HepG2 (cell line): ENCODE measurements around the gene GJB2. TPM values are rescaled to one million over a fixed set of nuclear protein-coding genes. Genes with fewer than 3 reads are reported as not detected.

Source experiments
- ATAC-seq: fragments of 200-7000 bp; cut with Tn5 transposase; 3 replicates; pipeline ENCODE4 v1.9.1; 2020; ENCODE audit warnings: mild to moderate bottlenecking, moderate library complexity
- BruUV-seq: library from RNA; stranded (reverse); fragments of 400-500 nt; replicated peaks from 2 replicates; lab custom pipeline; 2021; lab: Mats Ljungman, UMichigan
- CTCF ChIA-PET: fragments of 300-600 bp; formaldehyde crosslinking; extraction: SDS; loops from one replicate; lab custom pipeline; 2021; ENCODE audit warnings: low total read pairs, inconsistent platforms, low intra/inter-chr PET ratio; lab: Yijun Ruan, JAX
- POLR2A ChIA-PET: fragments of 350-600 bp; sonication (Branson Sonifier 250); formaldehyde crosslinking; loops from one replicate; lab custom pipeline; 2020; ENCODE audit warnings: antibody characterized with exemption, inconsistent platforms; lab: Yijun Ruan, JAX
- DNase-seq: peaks from one replicate; pipeline ENCODE4 v3.0.0-alpha.2; 2015; ENCODE audit warnings: low spot score
- FAIRE-seq: peaks from 3 replicates; lab custom pipeline; 2011; peaks lifted over from hg19 to GRCh38; lab: Jason Lieb, UNC
- H2AFZ ChIP-seq: one replicate; pipeline ENCODE4 v1.6.1; 2011; ENCODE audit warnings: low read length, inconsistent platforms
- H3K27ac ChIP-seq: fragments of 300-600 bp; 3 replicates; pipeline ENCODE4 v1.8.0; 2011; ENCODE audit warnings: mixed run types, mild to moderate bottlenecking, mixed read lengths, low read length, inconsistent platforms; ENCODE audit not compliant: insufficient read depth; ENCODE audit errors: extremely low read length
- H3K27me3 ChIP-seq, 2 experiments: fragments of 200-600 bp in 1 of 2; 2 replicates in 1 of 2; 3 replicates in 1 of 2; pipeline versions ENCODE4 v1.6.0 to v1.8.0; 2011; ENCODE audit warnings: low read length in 2 of 2, mild to moderate bottlenecking in 2 of 2, moderate library complexity in 2 of 2, inconsistent platforms in 1 of 2; ENCODE audit not compliant: insufficient read depth in 2 of 2, control insufficient read depth in 1 of 2
- H3K36me3 ChIP-seq, 2 experiments: fragments of 200-600 bp in 1 of 2; replicated peaks in 1 of 2; 2 replicates in 1 of 2; 3 replicates in 1 of 2; pipeline versions ENCODE4 v1.5.1 to v1.8.0; 2011; ENCODE audit warnings: low read length in 2 of 2, inconsistent platforms in 1 of 2; ENCODE audit not compliant: insufficient read depth in 2 of 2, control insufficient read depth in 1 of 2
- H3K4me1 ChIP-seq: 2 replicates; pipeline ENCODE4 v1.5.1; 2012; ENCODE audit warnings: low read length, inconsistent platforms; ENCODE audit not compliant: insufficient read depth
- H3K4me2 ChIP-seq: 2 replicates; pipeline ENCODE4 v1.6.0; 2011; ENCODE audit warnings: low read depth, low read length, inconsistent platforms
- H3K4me3 ChIP-seq, 3 experiments: fragments of 200-600 bp in 1 of 3; sonication (generic), shearing (Covaris generic) in 1 of 3; replicated peaks in 1 of 3; 2 replicates each; pipeline ENCODE4 v1.5.1; 2011 to 2016; ENCODE audit warnings: low read length in 3 of 3, inconsistent platforms in 2 of 3, low read depth in 2 of 3, mild to moderate bottlenecking in 2 of 3, control low read depth in 1 of 3, mixed read lengths in 1 of 3; ENCODE audit not compliant: insufficient read depth in 1 of 3
- H3K79me2 ChIP-seq: one replicate; pipeline ENCODE4 v1.6.1; 2011; ENCODE audit warnings: low read length, inconsistent platforms; ENCODE audit not compliant: insufficient read depth
- H3K9ac ChIP-seq: 2 replicates; pipeline ENCODE4 v1.6.0; 2011; ENCODE audit warnings: mild to moderate bottlenecking, low read depth, low read length, inconsistent platforms; ENCODE audit not compliant: insufficient read depth
- H3K9me3 ChIP-seq: 2 replicates; pipeline ENCODE4 v1.5.1; 2012; ENCODE audit warnings: mild to moderate bottlenecking, low read length
- H4K20me1 ChIP-seq: 2 replicates; pipeline ENCODE4 v1.6.0; 2011; ENCODE audit warnings: inconsistent platforms, mild to moderate bottlenecking, low read length, moderate library complexity; ENCODE audit not compliant: insufficient read depth
- AGO1 ChIP-seq: fragments of 200-400 bp; formaldehyde crosslinking; IDR thresholded peaks from 2 replicates; pipeline ENCODE4 v1.6.1; 2017; ENCODE audit warnings: mild to moderate bottlenecking, low read depth, low read length, moderate library complexity; ENCODE audit not compliant: poor library complexity, severe bottlenecking
- ETV5 ChIP-seq: IDR thresholded peaks from 2 replicates; pipeline ENCODE4 v1.6.1; 2018; ENCODE audit warnings: missing biosample characterization, missing genetic modification reagents, inconsistent platforms, borderline replicate concordance
- GPN1 ChIP-seq: sonication (generic); formaldehyde crosslinking; IDR thresholded peaks from 2 replicates; pipeline ENCODE4 v1.5.1; 2020; ENCODE audit warnings: missing genetic modification reagents, borderline replicate concordance
- HNRNPH1 ChIP-seq: fragments of 200-400 bp; formaldehyde crosslinking; optimal IDR thresholded peaks from 2 replicates; pipeline ENCODE3; 2017; ENCODE audit warnings: mild to moderate bottlenecking, low read depth, low read length
- HNRNPUL1 ChIP-seq: fragments of 200-400 bp; formaldehyde crosslinking; IDR thresholded peaks from 2 replicates; pipeline ENCODE4 v1.6.1; 2017; ENCODE audit warnings: low read depth, mild to moderate bottlenecking, low read length, moderate library complexity
- IRF1 ChIP-seq: sonication (generic); formaldehyde crosslinking; IDR thresholded peaks from 2 replicates; pipeline ENCODE4 v1.4.0; 2020; ENCODE audit warnings: low read depth, mild to moderate bottlenecking, missing genetic modification reagents
- NCOA2 ChIP-seq: sonication (generic); formaldehyde crosslinking; IDR thresholded peaks from 2 replicates; pipeline ENCODE4 v1.8.0; 2022; ENCODE audit warnings: inconsistent platforms
- NCOR1 ChIP-seq: fragments of 200-600 bp; sonication (generic); IDR thresholded peaks from 2 replicates; pipeline ENCODE4 v1.7.0; 2017; ENCODE audit warnings: antibody characterized with exemption, low read length, borderline replicate concordance
- PPARG ChIP-seq: conservative IDR thresholded peaks from 2 replicates; pipeline ENCODE4 v1.6.1; 2016; ENCODE audit warnings: missing biosample characterization, missing genetic modification reagents
- SAFB2 ChIP-seq: sonication (generic); formaldehyde crosslinking; IDR thresholded peaks from 2 replicates; pipeline ENCODE4 v1.5.1; 2020; ENCODE audit warnings: missing genetic modification reagents, low read depth, mild to moderate bottlenecking, borderline replicate concordance
- SMAD1 ChIP-seq: sonication (generic); formaldehyde crosslinking; IDR thresholded peaks from 2 replicates; pipeline ENCODE4 v1.4.0; 2020; ENCODE audit warnings: missing genetic modification reagents, low read depth, mild to moderate bottlenecking, borderline replicate concordance
- SP2 ChIP-seq: sonication (generic); formaldehyde crosslinking; IDR thresholded peaks from 2 replicates; pipeline ENCODE4 v1.5.1; 2020; ENCODE audit warnings: mild to moderate bottlenecking, missing genetic modification reagents
- THAP7 ChIP-seq: sonication (generic); formaldehyde crosslinking; IDR thresholded peaks from 2 replicates; pipeline ENCODE4 v1.8.1; 2023; ENCODE audit warnings: mild to moderate bottlenecking, missing genetic modification reagents
- ZBTB2 ChIP-seq: sonication (generic); formaldehyde crosslinking; IDR thresholded peaks from 2 replicates; pipeline ENCODE4 v1.8.0; 2022; ENCODE audit warnings: low read depth, missing genetic modification reagents
- ZFAT ChIP-seq: sonication (generic); formaldehyde crosslinking; conservative IDR thresholded peaks from 2 replicates; pipeline ENCODE4 v1.8.1; 2023; ENCODE audit warnings: missing genetic modification reagents, inconsistent platforms
- ZFP91 ChIP-seq: sonication (generic); formaldehyde crosslinking; IDR thresholded peaks from 2 replicates; pipeline ENCODE4 v1.9.0; 2022; ENCODE audit warnings: missing genetic modification reagents, mild to moderate bottlenecking, borderline replicate concordance
- ZNF331 ChIP-seq: sonication (generic); formaldehyde crosslinking; IDR thresholded peaks from 2 replicates; pipeline ENCODE4 v1.4.0; 2020; ENCODE audit warnings: missing genetic modification reagents
- ZNF580 ChIP-seq: IDR thresholded peaks from 2 replicates; pipeline ENCODE4 v1.6.1; 2016; ENCODE audit warnings: low read depth, borderline replicate concordance
- ZNF766 ChIP-seq: sonication (generic); formaldehyde crosslinking; IDR thresholded peaks from 2 replicates; pipeline ENCODE4 v1.5.0; 2020; ENCODE audit warnings: missing genetic modification reagents, borderline replicate concordance
- ZSCAN25 ChIP-seq: sonication (generic); formaldehyde crosslinking; IDR thresholded peaks from 2 replicates; pipeline ENCODE4 v1.8.0; 2022; ENCODE audit warnings: mild to moderate bottlenecking, missing genetic modification reagents
- WGBS: methylation state at CpG from one replicate; pipeline ENCODE4 v1.1.6; 2017; ENCODE audit warnings: low lambda C conversion rate; 5-methylcytosine and 5-hydroxymethylcytosine counted together
- in situ Hi-C: cut with HindIII; loops from 2 replicates; pipeline ENCODE4 v1.10.0; 2017; ENCODE audit warnings: low pct_unique_long_range_greater_than_20kb; ENCODE audit not compliant: extremely low pct_ligation_motif_present
- intact Hi-C: fragments of 100-400 bp; cut with micrococcal nuclease; formaldehyde crosslinking; loops from one replicate; pipeline ENCODE4 v1.10.0; 2022; ENCODE audit not compliant: unreplicated experiment
- polyA plus RNA-seq, 8 experiments: library from polyadenylated mRNA; depleted of rRNA in 3 of 8; stranded (reverse) in 7 of 8; unstranded in 1 of 8; fragments of >200 nt; fragmentation: Illumina TruSeq in 4 of 8; extraction: Trizol in 4 of 8; gene quantifications; 2 replicates each; pipeline versions ENCODE4 v1.2.1 to v1.2.3, GENCODE V29; 2011 to 2016; ENCODE audit warnings: low read depth in 4 of 8, missing spikeins in 1 of 8, mixed read lengths in 1 of 8; ENCODE audit not compliant: insufficient read depth in 1 of 8
- total RNA-seq, 5 experiments: library from RNA; depleted of rRNA; stranded (reverse); fragments of >200 nt; fragmentation: Illumina TruSeq; extraction: Trizol; gene quantifications; 2 replicates each; pipeline ENCODE4 v1.2.3, GENCODE V29; 2016; ENCODE audit warnings: low read depth in 1 of 5

GJB2 gene
- total and polyA plus RNA-seq, 2 of the 13 experiments (the other 11 are each of a cell fraction or from before 2014, with no cell fraction given), result 0.15 to 0.18 TPM

- no peak for TF ChIP-seq ZSCAN25
Measured at GRCh38 chr13:20227288-20227687, 34.5 kb upstream of the GJB2 start (continued).

GRCh38 chr13:20222553-20222952, 29.8 kb upstream of the GJB2 start:
- Histone ChIP-seq H3K4me3 (no peak overlapping the region), H3K27me3 (peaks cover 1 to 13% of the 10 kb centered on the region in 2 experiments; a peak in 1 of 5 replicates), H3K4me2 (no peak overlapping the region), H3K4me1 (peaks cover 3% of the 10 kb centered on the region), H3K9me3 (no peaks in the 10 kb centered on the region), H3K36me3 (no peaks in the 10 kb centered on the region), H3K79me2 (no peaks in the 10 kb centered on the region), H4K20me1 (no peaks in the 10 kb centered on the region), H3K27ac (no peak overlapping the region), H3K9ac (no peak overlapping the region), H2AFZ (no peak overlapping the region)
- CTCF ChIA-PET, result no interaction called here
- intact Hi-C loops (no loop called here), in situ Hi-C loops (no loop called here)
- POLR2A ChIA-PET, result no interaction called here
- 52% methylated on average over 5 of the region's 5 CpGs for WGBS
- no TSS peak for BruUV-seq
- ATAC-seq (no peak), DNase-seq (no peak), FAIRE-seq (no peak)
- TF ChIP-seq IRF1 (no peak), ZNF766 (CRISPR knock-in tag) (no peak), ETV5 (CRISPR knock-in tag) (no peak), PPARG (CRISPR knock-in tag) (no peak), NCOA2 (CRISPR knock-in tag) (no peak), SAFB2 (no peak), ZNF331 (CRISPR knock-in tag) (no peak), HNRNPH1 (no peak), ZFP91 (CRISPR knock-in tag) (no peak), AGO1 (no peak), SP2 (CRISPR knock-in tag) (no peak), ZBTB2 (CRISPR knock-in tag) (no peak), THAP7 (CRISPR knock-in tag) (no peak), HNRNPUL1 (no peak), GPN1 (CRISPR knock-in tag) (no peak), NCOR1 (no peak), SMAD1 (no peak), ZNF580 (CRISPR knock-in tag) (no peak), ZFAT (no peak)
